ENCODE measurements around the gene RSL1D1. TPM values are rescaled to one million over a fixed set of nuclear protein-coding genes. Genes with fewer than 3 reads are reported as not detected.
"Not testable (repeated sequence)": the region's sequence is repeated elsewhere in the genome, so short reads cannot be mapped to it uniquely, and the experiment has no call there.

Gene RSL1D1
- total and polyA plus RNA-seq, 2 donors: 107 to 128 TPM

GRCh38 chr16:11816123-11816522 is 35.2 kb downstream of the RSL1D1 start:
- no peaks in the 10 kb centered on the region for H3K27me3 ChIP-seq (ENCODE audit: control insufficient read depth in 2 of 2, insufficient read depth in 1 of 2, low read length in 1 of 2)
- DNase-seq (ENCODE audit: low read depth in 6 of 9, low spot score in 9 of 9): no peak
- no peak overlapping the region for H3K27ac ChIP-seq (ENCODE audit: low read depth in 1 of 2, low read length in 1 of 2)
- no peak overlapping the region for H3K4me3 ChIP-seq (ENCODE audit: low read length in 2 of 2)
- no peaks in the 10 kb centered on the region for H3K36me3 ChIP-seq (ENCODE audit: control insufficient read depth in 2 of 2, insufficient read depth in 2 of 2, low read length in 1 of 2)
- H3K4me1 ChIP-seq (ENCODE audit: control insufficient read depth in 2 of 2, insufficient read depth in 2 of 2, low read length in 2 of 2): no peaks in the 10 kb centered on the region
- 98% methylated on average over 5 of the region's 5 CpGs for WGBS
- no peaks in the 10 kb centered on the region for H3K9me3 ChIP-seq (ENCODE audit: control insufficient read depth in 2 of 2, insufficient read depth in 1 of 2, low read length in 1 of 2)

GRCh38 chr16:11814800-11815199 is 36.5 kb downstream of the RSL1D1 start:
- WGBS: 94% methylated on average over 4 of the region's 4 CpGs
- not testable (repeated sequence) for H3K36me3 ChIP-seq (ENCODE audit: control insufficient read depth in 2 of 2, insufficient read depth in 2 of 2, low read length in 1 of 2); DNase-seq (ENCODE audit: low read depth in 6 of 9, low spot score in 9 of 9)

DNA sequence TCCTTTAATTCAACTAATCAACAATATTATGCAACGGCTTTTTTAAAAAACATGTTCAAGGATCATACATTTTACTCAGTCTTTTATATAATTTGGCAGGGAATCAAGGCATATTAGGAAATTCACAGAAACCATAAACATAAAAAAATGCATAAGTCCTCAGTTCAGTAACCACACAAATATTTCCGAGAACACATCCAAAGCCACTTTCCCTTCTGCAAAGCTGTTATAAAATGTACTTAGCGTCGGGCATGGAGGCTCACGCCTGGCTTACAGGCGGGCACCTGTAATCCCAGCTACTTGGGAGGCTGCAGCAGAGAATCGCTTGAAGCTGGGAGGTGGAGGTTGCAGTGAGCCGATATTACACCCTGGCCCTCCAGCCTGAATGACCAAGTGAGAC is 44.6 kb downstream of the RSL1D1 start:
- Histone ChIP-seq H3K4me1 (ENCODE audit: control insufficient read depth in 2 of 2, insufficient read depth in 2 of 2, low read length in 2 of 2) (no peaks in the 10 kb centered on the region), H3K36me3 (ENCODE audit: control insufficient read depth in 2 of 2, insufficient read depth in 2 of 2, low read length in 1 of 2) (no peaks in the 10 kb centered on the region), H3K4me3 (ENCODE audit: low read length in 2 of 2) (no peak overlapping the region), H3K9me3 (ENCODE audit: control insufficient read depth in 2 of 2, insufficient read depth in 1 of 2, low read length in 1 of 2) (no peaks in the 10 kb centered on the region), H3K27ac (ENCODE audit: low read depth in 1 of 2, low read length in 1 of 2) (no peak overlapping the region), H3K27me3 (ENCODE audit: control insufficient read depth in 2 of 2, insufficient read depth in 1 of 2, low read length in 1 of 2) (no peaks in the 10 kb centered on the region)
- WGBS: 71% methylated on average over 8 of the region's 8 CpGs
- DNase-seq (ENCODE audit: low read depth in 6 of 9, low spot score in 9 of 9): no peak

More at GRCh38 chr16:11814800-11815199, 36.5 kb downstream of the RSL1D1 start:
- H3K4me3 ChIP-seq (ENCODE audit: low read length in 2 of 2); H3K4me1 ChIP-seq (ENCODE audit: control insufficient read depth in 2 of 2, insufficient read depth in 2 of 2, low read length in 2 of 2); H3K27me3 ChIP-seq (ENCODE audit: control insufficient read depth in 2 of 2, insufficient read depth in 1 of 2, low read length in 1 of 2); H3K27ac ChIP-seq (ENCODE audit: low read depth in 1 of 2, low read length in 1 of 2); H3K9me3 ChIP-seq (ENCODE audit: control insufficient read depth in 2 of 2, insufficient read depth in 1 of 2, low read length in 1 of 2): not testable (repeated sequence)

DNA sequence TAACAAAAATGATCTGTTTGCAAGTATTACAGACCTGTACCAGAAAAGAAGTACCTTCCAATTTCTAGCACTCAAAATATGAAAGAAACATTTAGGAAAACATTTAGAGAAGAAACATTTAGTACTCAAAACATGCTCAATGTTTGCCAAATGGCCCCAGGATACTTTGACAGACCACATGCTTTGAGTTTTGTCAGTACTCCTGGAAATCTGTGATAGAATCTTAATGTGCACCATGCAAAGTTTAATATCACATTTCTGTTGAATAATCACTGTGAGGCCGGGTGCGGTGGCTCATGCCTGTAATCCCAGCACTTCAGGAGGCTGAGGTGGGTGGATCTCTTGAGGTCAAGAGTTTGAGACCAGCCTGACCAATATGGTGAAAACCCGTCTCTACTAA is 45.8 kb downstream of the RSL1D1 start:
- Histone ChIP-seq H3K27me3 (ENCODE audit: control insufficient read depth in 2 of 2, insufficient read depth in 1 of 2, low read length in 1 of 2) (no peaks in the 10 kb centered on the region), H3K36me3 (ENCODE audit: control insufficient read depth in 2 of 2, insufficient read depth in 2 of 2, low read length in 1 of 2) (no peaks in the 10 kb centered on the region), H3K27ac (ENCODE audit: low read depth in 1 of 2, low read length in 1 of 2) (no peak overlapping the region), H3K4me3 (ENCODE audit: low read length in 2 of 2) (no peak overlapping the region), H3K9me3 (ENCODE audit: control insufficient read depth in 2 of 2, insufficient read depth in 1 of 2, low read length in 1 of 2) (no peaks in the 10 kb centered on the region), H3K4me1 (ENCODE audit: control insufficient read depth in 2 of 2, insufficient read depth in 2 of 2, low read length in 2 of 2) (no peaks in the 10 kb centered on the region)
- DNase-seq (ENCODE audit: low read depth in 6 of 9, low spot score in 9 of 9): no peak
- whole genome bisulfite sequencing: 94% methylated on average over 3 of the region's 3 CpGs

GRCh38 chr16:11801481-11802021 is 49.8 kb downstream of the RSL1D1 start:
- Histone ChIP-seq H3K4me3 (ENCODE audit: low read length in 2 of 2) (no peak overlapping the region), H3K4me1 (ENCODE audit: control insufficient read depth in 2 of 2, insufficient read depth in 2 of 2, low read length in 2 of 2) (peaks cover 19 to 30% of the 10 kb centered on the region in 2 donors), H3K27me3 (ENCODE audit: control insufficient read depth in 2 of 2, insufficient read depth in 1 of 2, low read length in 1 of 2) (no peaks in the 10 kb centered on the region), H3K9me3 (ENCODE audit: control insufficient read depth in 2 of 2, insufficient read depth in 1 of 2, low read length in 1 of 2) (no peaks in the 10 kb centered on the region), H3K27ac (ENCODE audit: low read depth in 1 of 2, low read length in 1 of 2) (no peak overlapping the region), H3K36me3 (ENCODE audit: control insufficient read depth in 2 of 2, insufficient read depth in 2 of 2, low read length in 1 of 2) (no peaks in the 10 kb centered on the region)
- 98% methylated on average over 3 of the region's 3 CpGs for WGBS
- DNase-seq (ENCODE audit: low read depth in 6 of 9, low spot score in 9 of 9): no peak

GRCh38 chr16:11800382-11800718 is 51.0 kb downstream of the RSL1D1 start:
- H3K9me3 ChIP-seq (ENCODE audit: control insufficient read depth in 2 of 2, insufficient read depth in 1 of 2, low read length in 1 of 2): no peaks in the 10 kb centered on the region
- H3K4me3 ChIP-seq (ENCODE audit: low read length in 2 of 2): no peak overlapping the region
- 82% methylated on average over 3 of the region's 3 CpGs for WGBS
- no peaks in the 10 kb centered on the region for H3K36me3 ChIP-seq (ENCODE audit: control insufficient read depth in 2 of 2, insufficient read depth in 2 of 2, low read length in 1 of 2)
- H3K4me1 ChIP-seq (ENCODE audit: control insufficient read depth in 2 of 2, insufficient read depth in 2 of 2, low read length in 2 of 2): peaks cover 28 to 40% of the 10 kb centered on the region in 2 donors
- DNase-seq (ENCODE audit: low read depth in 6 of 9, low spot score in 9 of 9): no peak
- H3K27me3 ChIP-seq (ENCODE audit: control insufficient read depth in 2 of 2, insufficient read depth in 1 of 2, low read length in 1 of 2): no peaks in the 10 kb centered on the region
- H3K27ac ChIP-seq (ENCODE audit: low read depth in 1 of 2, low read length in 1 of 2): peak overlapping the region; percentile 56 to 60

- peak overlapping the region; percentile 56 to 60 for H3K27ac ChIP-seq (ENCODE audit: low read depth in 1 of 2, low read length in 1 of 2)
- 60% methylated on average over 14 of the region's 14 CpGs for WGBS
- peaks cover 0 to 3% of the 10 kb centered on the region in 2 donors for H3K36me3 ChIP-seq (ENCODE audit: control insufficient read depth in 2 of 2, insufficient read depth in 2 of 2, low read length in 1 of 2)
- no peaks in the 10 kb centered on the region for H3K27me3 ChIP-seq (ENCODE audit: control insufficient read depth in 2 of 2, insufficient read depth in 1 of 2, low read length in 1 of 2)
- H3K4me3 ChIP-seq (ENCODE audit: low read length in 2 of 2): no peak overlapping the region
- peak in 1 of 9 donors; percentile 58 for DNase-seq (ENCODE audit: low read depth in 6 of 9, low spot score in 9 of 9)
- no peaks in the 10 kb centered on the region for H3K9me3 ChIP-seq (ENCODE audit: control insufficient read depth in 2 of 2, insufficient read depth in 1 of 2, low read length in 1 of 2)
- peaks cover 34 to 45% of the 10 kb centered on the region in 2 donors for H3K4me1 ChIP-seq (ENCODE audit: control insufficient read depth in 2 of 2, insufficient read depth in 2 of 2, low read length in 2 of 2)
Observed at GRCh38 chr16:11799509-11800381, 51.6 kb downstream of the RSL1D1 start.

GRCh38 chr16:11799017-11799381 is 52.3 kb downstream of the RSL1D1 start:
- peaks cover 0 to 5% of the 10 kb centered on the region in 2 donors for H3K36me3 ChIP-seq (ENCODE audit: control insufficient read depth in 2 of 2, insufficient read depth in 2 of 2, low read length in 1 of 2)

GRCh38 chr16:11797957-11798299 is 53.4 kb downstream of the RSL1D1 start:
- WGBS: 8% methylated on average over 7 of the region's 7 CpGs
- H3K36me3 ChIP-seq (ENCODE audit: control insufficient read depth in 2 of 2, insufficient read depth in 2 of 2, low read length in 1 of 2): peaks cover 0 to 5% of the 10 kb centered on the region in 2 donors
- H3K27me3 ChIP-seq (ENCODE audit: control insufficient read depth in 2 of 2, insufficient read depth in 1 of 2, low read length in 1 of 2): no peaks in the 10 kb centered on the region
- peak overlapping the region; percentile 54 to 99 for H3K4me3 ChIP-seq (ENCODE audit: low read length in 2 of 2)
- H3K9me3 ChIP-seq (ENCODE audit: control insufficient read depth in 2 of 2, insufficient read depth in 1 of 2, low read length in 1 of 2): no peaks in the 10 kb centered on the region
- peak overlapping the region; percentile 82 to 98 for H3K27ac ChIP-seq (ENCODE audit: low read depth in 1 of 2, low read length in 1 of 2)
- DNase-seq (ENCODE audit: low read depth in 6 of 9, low spot score in 9 of 9): no peak
- H3K4me1 ChIP-seq (ENCODE audit: control insufficient read depth in 2 of 2, insufficient read depth in 2 of 2, low read length in 2 of 2): peaks cover 45 to 57% of the 10 kb centered on the region in 2 donors

More at GRCh38 chr16:11799017-11799381, 52.3 kb downstream of the RSL1D1 start:
- Histone ChIP-seq H3K9me3 (ENCODE audit: control insufficient read depth in 2 of 2, insufficient read depth in 1 of 2, low read length in 1 of 2) (no peaks in the 10 kb centered on the region), H3K4me1 (ENCODE audit: control insufficient read depth in 2 of 2, insufficient read depth in 2 of 2, low read length in 2 of 2) (peaks cover 37 to 46% of the 10 kb centered on the region in 2 donors), H3K27ac (ENCODE audit: low read depth in 1 of 2, low read length in 1 of 2) (peak overlapping the region; percentile 31 to 82), H3K4me3 (ENCODE audit: low read length in 2 of 2) (no peak overlapping the region), H3K27me3 (ENCODE audit: control insufficient read depth in 2 of 2, insufficient read depth in 1 of 2, low read length in 1 of 2) (no peaks in the 10 kb centered on the region)
- 92% methylated on average over 10 of the region's 10 CpGs for WGBS
- no peak for DNase-seq (ENCODE audit: low read depth in 6 of 9, low spot score in 9 of 9)

Data from thymus (tissue), 11 donors.